Measurements from ENCODE around the gene SYDE1.
A peak's percentile ranks its signal among the peaks of the same experiment; 100 is the strongest.

Gene SYDE1

DNA sequence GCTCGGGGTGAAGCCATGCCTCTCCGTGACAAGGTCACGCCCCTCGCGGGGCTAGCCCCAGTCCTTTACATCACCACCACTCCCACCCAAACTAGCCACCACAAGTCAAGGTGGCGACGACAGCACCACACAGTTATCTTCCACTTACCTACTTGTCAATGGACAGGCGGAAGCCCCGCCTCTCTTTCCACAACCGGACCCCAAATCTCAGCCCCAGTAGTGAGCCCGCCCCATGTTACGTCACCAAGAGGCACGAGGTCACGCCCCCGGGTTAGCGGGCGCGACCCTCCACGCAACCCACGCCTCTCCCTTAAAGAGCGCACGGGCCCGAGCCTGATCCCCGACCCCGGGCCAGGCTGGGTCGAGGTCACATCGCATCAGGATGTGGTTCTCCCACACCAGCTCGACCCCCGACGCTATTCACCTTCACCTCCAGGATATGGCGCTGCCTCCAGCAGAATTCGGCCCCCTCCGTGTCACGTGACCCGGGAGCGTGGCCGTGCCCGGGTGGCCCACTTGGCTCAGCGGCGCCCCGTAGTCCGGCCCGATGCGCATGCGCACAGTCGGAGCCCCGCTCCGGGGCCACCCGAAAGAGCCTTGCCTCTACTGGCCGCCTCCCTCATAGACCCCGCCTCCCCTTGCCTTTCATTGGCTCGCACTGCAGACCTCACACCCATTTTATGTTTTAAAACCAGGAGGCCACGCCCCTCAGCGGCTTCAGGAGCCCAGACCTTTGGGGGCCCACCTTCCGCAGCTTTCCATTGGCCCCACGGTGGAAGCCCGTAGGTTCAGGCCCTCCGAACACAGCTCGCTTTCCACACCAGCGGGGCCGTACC, 18.2 kb downstream of the SYDE1 start:
- peak; percentile 95 to 97 for DNase-seq

DNA sequence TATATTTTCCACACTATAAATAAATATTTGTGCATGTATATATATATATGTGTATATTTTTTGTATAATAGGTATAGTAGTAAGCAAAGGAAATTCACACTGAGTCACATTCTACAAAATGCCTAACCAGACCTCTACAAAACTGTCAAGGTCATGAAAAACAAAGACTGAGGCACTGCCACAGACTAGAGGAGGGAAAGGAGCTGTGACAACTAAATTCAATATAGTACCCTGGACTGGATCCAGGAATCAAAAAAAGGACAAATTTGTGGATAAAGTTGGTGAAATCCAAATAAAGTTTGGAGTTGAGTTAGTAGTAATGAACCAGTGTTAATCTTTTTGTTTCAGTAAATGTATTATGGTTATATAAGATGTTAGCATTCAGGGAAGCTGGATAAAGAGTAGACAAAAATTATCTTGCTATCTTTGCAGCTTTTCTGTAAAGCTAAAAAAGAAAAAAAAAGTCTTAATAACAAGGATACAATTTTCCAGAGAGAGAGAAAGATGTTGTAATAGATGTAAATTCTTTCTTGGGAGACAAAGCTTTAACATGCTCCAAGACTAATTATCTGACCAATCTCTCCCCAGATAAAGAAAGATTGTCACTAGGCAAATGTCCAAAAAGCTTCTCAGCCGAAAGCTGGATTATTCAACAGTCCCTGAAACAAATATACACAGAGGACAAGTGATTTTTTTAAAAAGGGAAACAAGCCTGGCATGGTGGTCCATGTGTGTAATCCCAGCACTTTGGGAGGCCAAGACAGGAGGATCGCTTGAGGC, 19.1 kb downstream of the SYDE1 start:
- DNase-seq = no peak

DNA sequence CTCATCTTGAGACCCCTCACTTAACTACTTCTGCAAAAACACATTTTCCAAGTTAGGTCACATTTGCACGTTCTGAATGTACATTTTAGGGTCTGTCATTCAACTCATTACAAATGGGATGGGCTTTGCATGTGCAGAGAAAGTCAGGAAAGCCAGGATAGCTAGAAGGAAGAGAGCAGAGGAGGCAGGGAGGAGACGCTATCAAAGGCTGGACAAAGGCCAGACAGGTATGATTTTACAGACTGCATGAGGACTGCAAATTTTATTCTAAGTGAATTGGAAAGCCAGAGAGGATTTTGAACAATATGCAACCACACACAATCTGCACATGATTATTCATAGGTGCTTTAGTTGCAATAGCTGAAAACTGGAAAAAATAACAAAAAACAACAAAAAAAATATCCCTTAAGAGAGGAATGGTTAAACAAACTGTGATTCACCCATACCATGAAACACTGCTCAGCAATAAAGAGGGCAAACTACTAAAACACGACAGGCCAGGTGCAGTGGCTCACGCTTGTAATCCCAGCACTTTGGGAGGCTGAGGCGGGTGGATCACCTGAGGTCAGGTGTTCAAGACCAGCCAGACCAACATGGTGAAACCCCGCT, 21.1 kb downstream of the SYDE1 start:
- DNase-seq = no peak

DNA sequence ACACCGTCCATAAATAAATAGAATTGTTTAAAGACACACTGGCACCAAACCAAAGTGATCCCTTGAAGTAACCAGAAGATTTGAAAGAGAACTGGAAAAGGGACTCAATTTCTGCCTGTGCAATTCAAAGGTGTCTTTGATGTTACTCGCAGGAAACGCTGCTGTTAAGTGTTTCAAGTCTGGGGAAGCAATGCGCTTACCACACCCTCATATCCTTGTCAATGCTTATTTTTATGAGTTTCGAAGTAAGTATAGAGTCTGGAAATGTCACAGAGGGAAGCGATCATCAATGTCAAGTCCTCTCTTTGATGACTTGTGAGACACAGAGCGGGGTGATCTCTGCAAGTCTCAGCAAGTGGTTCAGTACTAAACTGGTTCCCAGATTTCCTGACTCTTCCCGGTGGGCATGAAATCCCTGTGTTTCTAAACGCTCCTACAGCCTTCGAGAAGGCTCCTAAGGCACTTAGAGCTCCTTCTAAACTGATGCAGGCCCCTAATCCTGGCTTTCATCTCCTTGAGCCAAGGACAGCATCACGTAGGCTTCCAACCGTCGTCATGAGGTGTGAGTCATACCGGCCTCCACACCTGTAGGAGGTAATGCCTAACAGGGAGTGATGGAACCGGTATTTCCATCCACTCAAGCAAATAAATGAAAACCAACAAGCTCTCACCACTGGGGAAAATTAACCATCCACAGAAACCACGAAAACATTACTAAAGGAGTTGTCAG, 22.8 kb downstream of the SYDE1 start:
- peak; percentile 55 to 62 for DNase-seq

DNA sequence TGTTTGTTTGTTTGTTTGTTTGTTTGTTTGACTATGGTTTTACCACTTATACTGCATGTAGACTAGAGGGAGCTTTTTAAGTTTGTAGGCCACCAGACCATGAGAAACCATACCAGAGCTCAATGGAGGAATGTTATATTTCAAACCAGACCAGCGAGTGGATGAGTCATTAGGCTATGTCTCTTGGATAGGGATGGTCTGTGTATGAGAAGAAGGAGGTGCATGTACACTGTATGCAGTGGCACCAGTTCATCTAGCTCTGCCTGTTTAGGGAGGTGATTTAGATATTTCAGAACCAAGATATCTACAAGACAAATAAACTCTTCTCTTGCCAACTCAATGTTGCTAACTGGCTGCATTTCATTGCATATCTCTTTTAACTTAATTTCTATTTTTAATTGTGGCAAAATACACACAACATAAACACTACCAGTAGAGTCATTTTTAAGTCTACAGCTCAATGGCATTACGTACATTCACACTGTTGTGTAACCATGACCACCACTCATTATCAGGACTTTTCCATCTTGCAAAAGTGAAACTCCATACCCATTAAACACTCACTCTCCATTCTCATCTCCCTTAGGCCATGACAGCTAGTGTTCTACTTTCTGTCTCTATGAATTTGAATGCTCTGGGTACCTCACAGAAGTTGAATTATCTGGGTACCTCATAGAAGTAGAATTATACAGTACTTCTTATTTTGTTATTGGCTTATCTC, 29.2 kb downstream of the SYDE1 start:
- DNase-seq = no peak

DNA sequence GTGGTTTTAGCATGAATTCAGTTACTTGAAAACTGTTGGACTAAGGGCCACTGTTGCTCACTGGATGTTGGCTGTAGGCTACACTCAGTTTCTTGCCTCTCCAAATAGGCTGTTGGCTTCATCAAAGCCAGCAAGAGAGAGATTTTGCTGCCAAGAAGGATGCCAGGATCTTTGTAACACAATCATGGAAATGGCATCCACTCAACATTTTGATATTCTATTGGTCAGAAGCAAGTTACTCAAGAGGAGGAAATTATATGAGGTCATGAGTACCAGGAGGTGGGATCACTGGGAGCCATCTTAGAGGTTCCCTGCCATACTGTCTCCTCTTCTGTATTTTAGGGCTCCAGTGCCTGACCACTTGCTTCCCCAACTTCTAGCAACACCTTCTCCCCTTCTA, 30.6 kb downstream of the SYDE1 start:
- DNase-seq = no peak

DNA sequence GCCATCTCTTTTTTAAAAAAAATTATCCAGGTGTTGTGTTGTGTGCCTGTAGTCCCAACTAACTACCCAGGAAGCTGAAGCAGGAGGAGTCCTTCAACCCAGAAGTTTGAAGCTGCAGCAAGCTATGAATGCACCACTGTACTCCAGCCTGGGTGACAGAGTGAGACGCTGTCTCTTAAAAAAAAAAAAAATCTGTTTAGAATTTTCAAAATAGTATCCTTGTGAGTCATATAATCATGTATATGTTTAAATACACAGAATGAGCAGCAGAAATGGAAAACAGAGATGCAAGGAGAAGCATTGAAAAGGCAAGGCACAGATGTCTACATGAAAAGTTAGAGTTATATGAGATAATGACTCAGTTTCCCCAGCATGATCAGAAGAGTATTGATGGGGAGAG, 31.2 kb downstream of the SYDE1 start:
- DNase-seq = no peak

DNA sequence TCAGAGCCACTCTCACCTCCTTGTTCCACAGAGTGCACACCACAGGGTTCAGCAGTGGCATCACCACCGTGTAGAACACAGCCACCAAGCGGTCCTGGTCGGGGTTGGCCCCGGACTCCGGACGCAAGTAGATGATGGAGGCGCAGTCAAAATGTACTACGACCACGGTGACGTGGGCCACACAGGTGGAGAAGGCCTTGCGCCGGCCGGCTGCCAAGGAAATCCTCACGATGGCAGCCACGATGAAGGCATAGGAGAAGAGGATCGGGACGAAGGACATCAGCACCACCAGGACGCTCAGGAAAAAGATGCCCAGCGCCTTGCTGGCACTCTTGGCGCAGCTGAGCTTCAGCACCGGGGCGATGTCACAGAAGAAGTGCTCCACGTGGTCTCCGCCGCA, 33.9 kb downstream of the SYDE1 start:
- DNase-seq = no peak

DNA sequence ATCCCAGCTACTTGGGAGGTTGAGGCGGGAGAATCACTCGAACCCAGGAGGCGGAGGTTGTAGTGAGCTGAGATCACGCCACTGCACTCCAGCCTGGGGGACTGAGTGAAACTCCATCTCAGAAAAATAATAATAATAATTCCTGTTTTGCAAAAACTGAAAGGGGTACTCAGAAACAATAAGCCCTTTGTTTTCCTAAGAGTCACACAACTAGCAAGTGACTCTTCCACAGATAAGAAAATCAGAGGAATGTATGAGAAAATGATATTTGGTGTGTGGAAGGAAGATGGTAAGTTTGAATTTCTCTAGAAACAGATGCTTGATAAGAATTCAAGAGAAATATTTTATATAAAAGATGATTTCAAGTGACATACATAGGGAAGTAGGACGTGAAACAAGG, 35.1 kb downstream of the SYDE1 start:
- DNase-seq = no peak

DNA sequence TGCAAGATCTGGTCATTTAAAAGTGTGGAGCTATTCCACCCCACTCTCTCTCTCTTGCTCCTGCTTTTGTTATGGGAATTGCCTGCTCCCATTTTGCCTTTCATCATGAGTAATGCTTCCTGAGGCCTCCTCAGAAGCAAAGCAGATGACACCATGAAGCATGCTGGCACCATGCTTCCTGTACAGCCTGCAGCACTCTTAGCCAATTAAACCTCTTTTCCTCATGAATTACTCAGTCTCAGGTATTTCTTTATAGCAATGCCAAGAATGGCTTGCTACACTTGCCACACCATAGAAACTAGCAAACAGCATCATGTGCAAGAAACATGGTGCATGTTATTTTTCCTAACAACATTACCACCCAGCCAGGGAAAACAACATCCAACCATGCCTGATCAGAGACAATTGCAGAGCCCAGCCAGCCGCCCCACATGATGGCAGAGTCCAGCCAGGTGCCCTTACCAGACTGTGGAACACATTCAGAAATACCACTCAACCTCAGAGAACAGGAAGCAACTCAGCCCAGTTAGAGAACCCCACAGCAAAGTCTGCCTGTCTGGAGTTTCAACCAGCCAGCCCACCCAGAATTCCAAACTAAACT, 36.9 kb downstream of the SYDE1 start:
- no peak for DNase-seq

DNA sequence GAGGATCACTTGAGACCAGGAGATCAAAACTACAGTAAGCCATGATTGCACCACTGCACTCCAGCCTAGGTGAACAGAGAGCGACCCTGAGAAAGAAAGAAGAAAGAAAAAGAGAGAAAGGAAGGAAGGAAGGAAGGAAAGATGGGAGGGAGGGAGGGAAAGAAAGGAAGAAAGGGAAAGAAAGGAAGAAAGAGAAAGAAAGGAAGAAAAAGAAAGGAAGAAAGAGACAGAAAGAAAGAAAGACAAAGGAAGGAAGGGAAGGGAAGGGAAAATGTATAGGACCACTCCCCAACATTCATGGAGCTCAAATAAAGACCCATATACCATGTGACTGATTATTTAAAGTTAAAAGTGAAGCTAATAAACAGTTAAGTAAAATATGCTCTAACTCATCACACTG, 39.9 kb downstream of the SYDE1 start:
- no peak for DNase-seq

DNA sequence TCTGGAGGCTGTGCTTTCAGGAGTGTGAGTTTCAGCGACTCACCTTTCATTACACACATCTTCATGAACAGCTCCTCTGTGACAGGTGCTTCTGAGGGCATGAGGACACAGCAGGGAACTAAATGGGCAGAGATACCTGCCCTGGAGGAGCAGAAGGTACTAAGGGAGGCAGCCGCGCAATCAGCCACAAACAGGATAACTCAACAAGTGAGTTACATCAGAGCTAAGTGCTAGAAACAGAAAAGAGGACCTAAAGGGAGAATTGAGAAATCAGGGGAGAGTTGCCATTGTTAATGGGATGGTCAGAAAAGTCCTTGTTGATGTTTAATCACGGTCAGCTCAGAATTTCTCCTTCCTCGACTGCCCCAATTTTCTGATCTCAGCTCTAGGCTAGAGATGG, 42.5 kb downstream of the SYDE1 start:
- no peak for DNase-seq

DNA sequence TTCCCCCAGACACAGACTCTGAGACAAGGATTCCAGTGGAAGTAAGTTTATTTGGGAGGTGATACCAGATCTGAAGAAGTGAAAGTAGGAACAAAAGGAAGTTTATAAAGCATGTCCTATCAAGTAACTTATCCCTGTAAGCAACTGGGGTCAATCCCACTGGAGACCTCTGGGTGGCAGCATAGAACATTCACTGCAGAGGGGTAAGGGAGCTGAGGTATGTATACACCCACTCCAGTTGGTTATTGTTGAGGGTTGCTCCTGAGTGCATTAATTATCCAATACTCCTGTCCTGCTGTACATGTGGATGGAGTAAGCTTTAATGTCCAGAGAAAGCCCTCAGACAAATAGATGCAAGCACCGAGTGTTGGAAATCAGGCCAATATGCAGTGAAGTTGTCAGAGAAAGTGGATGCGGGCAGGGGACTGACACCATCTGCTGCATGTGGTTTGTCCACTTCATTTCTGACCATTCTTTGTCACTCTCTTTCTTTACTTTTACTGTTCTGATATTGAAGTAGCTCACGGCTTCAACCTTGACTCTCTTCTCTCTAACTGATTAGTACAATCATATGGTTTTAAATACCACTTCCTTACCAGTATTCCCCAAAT, 46.9 kb downstream of the SYDE1 start:
- peak in 1 of 2 donors; percentile 28 for DNase-seq

DNA sequence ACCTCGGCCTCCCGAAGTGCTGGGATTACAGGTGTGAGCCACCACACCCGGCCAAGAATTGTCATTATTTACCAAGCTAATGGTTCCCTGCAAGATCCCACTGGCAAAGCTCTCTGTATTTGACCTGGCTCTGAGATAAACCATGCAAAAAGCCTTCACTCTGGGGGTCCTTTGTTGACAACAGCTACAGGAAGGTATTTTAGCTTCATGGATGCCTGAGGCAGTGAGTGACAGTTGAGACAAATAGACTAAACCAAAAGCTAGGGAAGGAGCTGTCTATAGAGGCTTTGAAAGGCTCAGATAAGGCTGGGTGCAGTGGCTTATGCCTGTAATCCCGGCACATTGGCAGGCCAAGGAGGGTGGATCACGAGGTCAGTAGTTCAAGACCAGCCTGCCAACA, 48.1 kb downstream of the SYDE1 start:
- DNase-seq = no peak

DNA sequence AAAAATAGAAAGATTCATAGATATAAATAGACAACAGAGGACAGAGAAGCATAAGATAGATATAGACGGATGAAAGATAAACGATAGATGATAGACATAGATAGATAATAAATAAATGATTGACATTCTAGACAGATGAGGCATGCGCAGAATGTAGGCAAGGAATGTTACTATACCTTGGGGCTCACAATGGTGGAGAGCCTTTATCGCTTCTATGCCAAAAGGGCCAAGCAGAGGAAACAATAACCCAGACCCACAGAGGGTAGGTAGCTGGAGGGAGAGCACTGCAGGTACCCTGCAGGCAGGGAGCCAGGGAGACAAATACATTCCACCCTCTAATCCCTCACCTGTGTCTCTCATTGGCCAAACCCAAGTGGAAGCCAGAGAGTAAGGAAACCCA, 49.2 kb downstream of the SYDE1 start:
- no peak for DNase-seq

DNA sequence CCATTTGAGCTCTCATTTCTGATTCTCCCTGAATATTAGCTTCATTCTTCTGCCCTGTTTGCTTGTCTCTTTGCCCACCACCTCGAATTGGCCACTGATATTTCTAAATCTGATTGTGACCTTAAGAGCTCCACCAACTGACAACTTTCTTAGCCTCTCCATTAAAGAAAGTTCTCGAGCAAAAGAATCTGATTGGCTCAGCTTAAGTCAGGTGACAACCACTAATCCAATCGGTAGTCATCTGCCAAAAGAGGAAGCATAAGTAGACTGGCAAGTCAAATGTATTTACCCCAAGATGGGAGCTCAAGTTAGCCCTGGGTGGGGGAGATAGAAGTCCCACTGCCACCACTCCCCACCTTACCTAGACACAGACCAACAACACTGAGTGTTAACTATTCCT, 52.0 kb downstream of the SYDE1 start:
- DNase-seq = no peak

DNA sequence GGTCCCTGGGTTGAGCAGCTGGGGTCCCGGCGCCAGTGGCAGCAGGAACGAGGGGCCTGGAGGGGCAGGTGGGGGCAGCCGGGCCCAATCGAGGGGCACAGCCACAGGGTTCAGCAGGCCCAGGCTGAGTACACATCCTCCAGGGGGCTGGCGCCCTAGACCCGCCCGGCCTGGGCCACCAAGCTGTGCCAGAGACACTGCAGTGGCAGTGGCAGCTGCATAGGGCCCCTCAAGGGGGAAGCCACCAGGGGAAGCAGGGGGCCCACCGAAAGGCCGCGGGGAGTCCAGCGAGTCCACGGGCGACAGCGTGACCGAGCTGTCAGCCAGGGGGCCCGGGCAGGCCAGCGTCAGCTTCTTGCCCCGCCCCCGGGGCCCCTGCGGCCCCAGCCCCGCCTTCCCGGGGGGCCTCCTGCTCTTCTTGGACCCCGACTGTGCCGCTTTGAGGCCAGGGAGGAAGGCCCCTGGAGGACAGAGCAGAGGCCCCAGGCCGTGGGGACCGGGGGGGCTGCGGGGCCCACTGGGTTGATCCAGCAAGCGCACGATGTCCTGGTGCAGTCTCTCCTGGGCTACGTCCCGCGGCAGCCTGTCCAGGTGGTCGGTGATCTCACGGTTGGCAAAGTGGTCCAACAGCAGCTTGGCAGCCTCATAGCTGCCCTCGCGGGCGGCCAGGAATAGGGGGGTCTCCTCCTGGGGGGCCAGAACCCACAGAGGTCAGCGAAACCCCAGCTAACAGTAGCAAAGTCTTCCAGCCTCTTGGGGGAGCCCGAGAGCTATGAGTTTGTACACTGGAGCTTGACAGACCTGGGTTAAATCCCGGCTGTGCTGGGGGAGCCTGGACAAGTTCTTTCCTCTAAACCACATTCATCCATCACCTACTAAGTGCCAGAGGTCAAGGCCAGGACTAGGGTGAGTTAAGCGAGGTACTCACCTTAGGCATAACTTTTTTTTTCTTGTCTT, 54.1 kb downstream of the SYDE1 start:
- DNase-seq = no peak
